Mesenchymal stem cell (in vitro differentiated cells and primary cell): ENCODE data around the gene PGA5.

Experiments
- DNase-seq: peaks from one replicate; pipeline ENCODE4 v3.0.0-alpha.2; 2013
- H2AFZ ChIP-seq: one replicate; pipeline ENCODE4 v1.6.1; 2013; ENCODE audit warnings: low read depth, mild to moderate bottlenecking, control low read depth, inconsistent platforms, low read length, moderate library complexity
- H2AK5ac ChIP-seq: 2 replicates; pipeline ENCODE4 v1.6.1; 2013; ENCODE audit warnings: low read length, moderate library complexity, mild to moderate bottlenecking, inconsistent platforms; ENCODE audit not compliant: severe bottlenecking
- H2BK120ac ChIP-seq: one replicate; pipeline ENCODE4 v1.6.1; 2013; ENCODE audit warnings: low read depth, mild to moderate bottlenecking, inconsistent platforms, low read length, moderate library complexity
- H2BK12ac ChIP-seq, 2 experiments: one replicate each; pipeline ENCODE4 v1.6.1; 2013; ENCODE audit warnings: inconsistent platforms in 2 of 2, low read length in 2 of 2, mild to moderate bottlenecking in 2 of 2, moderate library complexity in 2 of 2, control low read depth in 1 of 2
- H2BK15ac ChIP-seq: one replicate; pipeline ENCODE4 v1.6.1; 2013; ENCODE audit warnings: mild to moderate bottlenecking, low read depth, inconsistent platforms; ENCODE audit not compliant: poor library complexity, severe bottlenecking
- H2BK5ac ChIP-seq: 2 replicates; pipeline ENCODE4 v1.6.1; 2013; ENCODE audit warnings: low read depth, mild to moderate bottlenecking, low read length, control low read depth, inconsistent platforms; ENCODE audit not compliant: poor library complexity, severe bottlenecking
- H3K14ac ChIP-seq, 2 experiments: one replicate each; pipeline ENCODE4 v1.6.1; 2013; ENCODE audit warnings: inconsistent platforms in 2 of 2, low read length in 2 of 2, control low read depth in 1 of 2, mild to moderate bottlenecking in 1 of 2, moderate library complexity in 1 of 2
- H3K18ac ChIP-seq, 2 experiments: one replicate each; pipeline ENCODE4 v1.6.1; 2013; ENCODE audit warnings: inconsistent platforms in 2 of 2, low read length in 2 of 2, control low read depth in 1 of 2, low read depth in 1 of 2, mild to moderate bottlenecking in 1 of 2
- H3K23ac ChIP-seq, 2 experiments: one replicate each; pipeline ENCODE4 v1.6.1; 2013; ENCODE audit warnings: inconsistent platforms in 2 of 2, low read length in 2 of 2, mild to moderate bottlenecking in 2 of 2, moderate library complexity in 2 of 2, control low read depth in 1 of 2
- H3K27ac ChIP-seq: 2 replicates; pipeline ENCODE4 v1.5.1; 2013; ENCODE audit warnings: mild to moderate bottlenecking, moderate library complexity, low read length, control low read depth, inconsistent platforms; ENCODE audit not compliant: poor library complexity, severe bottlenecking
- H3K27me3 ChIP-seq, 2 experiments: 2 replicates each; pipeline versions ENCODE4 v1.6.1 to v1.7.0; 2013; ENCODE audit warnings: low read length in 2 of 2, mild to moderate bottlenecking in 2 of 2, moderate library complexity in 2 of 2, control low read depth in 1 of 2, inconsistent platforms in 1 of 2; ENCODE audit not compliant: control insufficient read depth in 1 of 2, insufficient read depth in 1 of 2
- H3K36me3 ChIP-seq, 2 experiments: 2 replicates each; pipeline versions ENCODE4 v1.6.1 to v1.7.0; 2013; ENCODE audit warnings: low read length in 2 of 2, control low read depth in 1 of 2, inconsistent platforms in 1 of 2, low read depth in 1 of 2, mild to moderate bottlenecking in 1 of 2; ENCODE audit not compliant: insufficient read depth in 2 of 2, control insufficient read depth in 1 of 2
- H3K4ac ChIP-seq, 2 experiments: one replicate each; pipeline ENCODE4 v1.6.1; 2013; ENCODE audit warnings: inconsistent platforms in 2 of 2, low read length in 2 of 2, mild to moderate bottlenecking in 2 of 2, moderate library complexity in 2 of 2, control low read depth in 1 of 2, low read depth in 1 of 2
- H3K4me1 ChIP-seq: 2 replicates; pipeline ENCODE4 v1.6.1; 2013; ENCODE audit warnings: low read depth, low read length, control low read depth; ENCODE audit not compliant: control insufficient read depth, insufficient read depth
- H3K4me2 ChIP-seq: 2 replicates; pipeline ENCODE4 v1.6.1; 2013; ENCODE audit warnings: low read length, mild to moderate bottlenecking, inconsistent platforms; ENCODE audit not compliant: poor library complexity, severe bottlenecking
- H3K4me3 ChIP-seq, 2 experiments: 2 replicates each; pipeline versions ENCODE4 v1.5.1 to v1.7.0; 2013; ENCODE audit warnings: low read length in 2 of 2, mild to moderate bottlenecking in 2 of 2, control low read depth in 1 of 2, low read depth in 1 of 2; ENCODE audit not compliant: insufficient read depth in 1 of 2
- H3K79me1 ChIP-seq: replicated peaks from 2 replicates; pipeline ENCODE4 v1.6.1; 2013; ENCODE audit warnings: mild to moderate bottlenecking, control low read depth, low read length, inconsistent platforms; ENCODE audit not compliant: poor library complexity, severe bottlenecking
- H3K9ac ChIP-seq: 2 replicates; pipeline ENCODE4 v1.7.0; 2013; ENCODE audit warnings: mild to moderate bottlenecking, low read length, moderate library complexity
- H3K9me3 ChIP-seq: 2 replicates; pipeline ENCODE4 v1.7.0; 2013; ENCODE audit warnings: mild to moderate bottlenecking, low read length; ENCODE audit not compliant: control insufficient read depth
- H4K8ac ChIP-seq: one replicate; pipeline ENCODE4 v1.6.1; 2013; ENCODE audit warnings: inconsistent platforms, mild to moderate bottlenecking, low read length, moderate library complexity
- H4K91ac ChIP-seq: one replicate; pipeline ENCODE4 v1.6.1; 2013; ENCODE audit warnings: mild to moderate bottlenecking, low read length, inconsistent platforms
- WGBS: methylation state at CpG from one replicate; pipeline ENCODE4 v1.1.7; 2013; ENCODE audit warnings: mixed read lengths; 5-methylcytosine and 5-hydroxymethylcytosine counted together

Gene PGA5

GRCh38 chr11:61292356-61292755, 51.4 kb downstream of the PGA5 start:
- H3K18ac ChIP-seq: no peak overlapping the region
- no peak overlapping the region for H2BK12ac ChIP-seq
- H3K27me3 ChIP-seq: peaks cover 0 to 6% of the 10 kb centered on the region in 2 experiments
- H3K27ac ChIP-seq: no peak overlapping the region
- H4K8ac ChIP-seq: no peak overlapping the region
- 89% methylated on average over 1 of the region's 2 CpGs for WGBS
- H3K9me3 ChIP-seq: no peaks in the 10 kb centered on the region
- peaks cover 32% of the 10 kb centered on the region for H3K4me1 ChIP-seq
- H3K4me2 ChIP-seq: no peak overlapping the region
- H3K14ac ChIP-seq: peak overlapping the region in 1 of 2 experiments; percentile 76
- no peak overlapping the region for H2BK5ac ChIP-seq
- no peak overlapping the region for H2AK5ac ChIP-seq
- DNase-seq: no peak
- no peak overlapping the region for H2BK120ac ChIP-seq
- no peak overlapping the region for H2BK15ac ChIP-seq
- H3K36me3 ChIP-seq: peaks cover 18 to 42% of the 10 kb centered on the region in 2 experiments
- H2AFZ ChIP-seq: no peak overlapping the region
- no peak overlapping the region for H3K23ac ChIP-seq
- no peak overlapping the region for H3K9ac ChIP-seq
- no peak overlapping the region for H3K4ac ChIP-seq
- peaks cover 5% of the 10 kb centered on the region for H3K79me1 ChIP-seq
- no peak overlapping the region for H4K91ac ChIP-seq
- H3K4me3 ChIP-seq: no peak overlapping the region

GRCh38 chr11:61293867-61294716, 53.1 kb downstream of the PGA5 start:
- peak overlapping the region; percentile 53 to 87 for H3K4me3 ChIP-seq
- no peak overlapping the region for H2AK5ac ChIP-seq
- no peak overlapping the region for H3K27ac ChIP-seq
- peak overlapping the region; percentile 72 to 89 for H3K18ac ChIP-seq
- H2AFZ ChIP-seq: peak overlapping the region; percentile 36
- peaks cover 31% of the 10 kb centered on the region for H3K4me1 ChIP-seq
- peak overlapping the region; percentile 6 to 19 for H3K4ac ChIP-seq
- H4K8ac ChIP-seq: peak overlapping the region; percentile 73
- peak overlapping the region in 1 of 2 experiments; percentile 26 for H3K14ac ChIP-seq
- peak overlapping the region; percentile 97 for H3K9ac ChIP-seq
- H2BK15ac ChIP-seq: peak overlapping the region; percentile 26
- WGBS: under 1% methylated on average over 60 of the region's 60 CpGs
- no peak overlapping the region for H2BK120ac ChIP-seq
- peaks cover 16 to 34% of the 10 kb centered on the region in 2 experiments for H3K36me3 ChIP-seq
- H3K27me3 ChIP-seq: peaks cover 0 to 6% of the 10 kb centered on the region in 2 experiments
- H3K23ac ChIP-seq: peak overlapping the region in 1 of 2 experiments; percentile 95
- no peaks in the 10 kb centered on the region for H3K9me3 ChIP-seq
- peak overlapping the region in 1 of 2 experiments; percentile 45 for H2BK12ac ChIP-seq
- peak overlapping the region; percentile 98 for H3K4me2 ChIP-seq
- H2BK5ac ChIP-seq: no peak overlapping the region
- peak; percentile 55 for DNase-seq
- peaks cover 5% of the 10 kb centered on the region for H3K79me1 ChIP-seq
- H4K91ac ChIP-seq: peak overlapping the region; percentile 57

GRCh38 chr11:61294717-61295595, 54.0 kb downstream of the PGA5 start, which contains the start of gene VWCE:
TSS of gene VWCE (minus strand) at chr11:61295316. CDS start at chr11:61295037, 279 bp downstream.
- peak within 1 kb of the TSS; percentile 13 for H3K27ac ChIP-seq
- peak within 1 kb of the TSS; percentile 19 to 65 for H3K4ac ChIP-seq
- 2% methylated on average over 92 of the region's 97 CpGs for WGBS
- peak within 1 kb of the TSS in 1 of 2 experiments; percentile 95 for H3K23ac ChIP-seq
- H3K9me3 ChIP-seq: no peaks in the 10 kb centered on the region
- H3K36me3 ChIP-seq: peaks cover 23 to 34% of the 10 kb centered on the region in 2 experiments
- peak within 1 kb of the TSS; percentile 97 for H3K9ac ChIP-seq
- H2BK12ac ChIP-seq: peak within 1 kb of the TSS; percentile 21 to 45
- peak within 1 kb of the TSS; percentile 12 for H2BK120ac ChIP-seq
- peak; percentile 57 for DNase-seq
- peaks cover 31% of the 10 kb centered on the region for H3K4me1 ChIP-seq
- H3K27me3 ChIP-seq: peaks cover 0 to 6% of the 10 kb centered on the region in 2 experiments
- peaks cover 5% of the 10 kb centered on the region for H3K79me1 ChIP-seq
- H3K14ac ChIP-seq: peak within 1 kb of the TSS in 1 of 2 experiments; percentile 26
- peak within 1 kb of the TSS; percentile 73 for H4K8ac ChIP-seq
- peak within 1 kb of the TSS; percentile 68 for H2BK15ac ChIP-seq
- peak within 1 kb of the TSS; percentile 36 for H2AFZ ChIP-seq
- H3K18ac ChIP-seq: peak within 1 kb of the TSS; percentile 72 to 89
- H2BK5ac ChIP-seq: no peak within 1 kb of the TSS
- peak within 1 kb of the TSS; percentile 98 for H3K4me2 ChIP-seq
- peak within 1 kb of the TSS; percentile 57 for H4K91ac ChIP-seq
- H2AK5ac ChIP-seq: no peak within 1 kb of the TSS
- H3K4me3 ChIP-seq: peak within 1 kb of the TSS; percentile 53 to 87
